K562 (cell line): ENCODE data around the gene RAMP2. TPM values are rescaled to one million over a fixed set of nuclear protein-coding genes. Genes with fewer than 3 reads are reported as not detected.

Source experiments
- CREB1 ChIP-seq, 2 experiments: sonication (generic) in 1 of 2; formaldehyde crosslinking in 1 of 2; IDR thresholded peaks; 2 replicates each; pipeline versions ENCODE4 v1.6.1 to v1.8.0; 2012 to 2022; ENCODE audit warnings: inconsistent platforms in 1 of 2, mild to moderate bottlenecking in 1 of 2, missing genetic modification reagents in 1 of 2, moderate library complexity in 1 of 2
- FOXJ3 ChIP-seq: sonication (generic); formaldehyde crosslinking; IDR thresholded peaks from 2 replicates; pipeline ENCODE4 v1.4.0; 2020; ENCODE audit warnings: mild to moderate bottlenecking, missing genetic modification reagents
- GATAD2A ChIP-seq: fragments of 450-650 bp; IDR thresholded peaks from 2 replicates; pipeline ENCODE4 v1.6.1; 2017
- L3MBTL2 ChIP-seq: fragments of 450-650 bp; IDR thresholded peaks from 2 replicates; pipeline ENCODE4 v1.6.1; 2016; ENCODE audit warnings: mild to moderate bottlenecking, moderate library complexity
- MIER1 ChIP-seq: fragments of 450-650 bp; IDR thresholded peaks from 2 replicates; pipeline ENCODE4 v1.6.1; 2016; ENCODE audit warnings: antibody characterized with exemption, mild to moderate bottlenecking, low read depth
- NR2C2 ChIP-seq, 2 experiments: fragments of 200-800 bp in 1 of 2; sonication (Bioruptor generic) in 1 of 2; sonication (generic) in 1 of 2; formaldehyde crosslinking in 1 of 2; IDR thresholded peaks; 2 replicates each; pipeline versions ENCODE4 v1.6.1 to v1.8.0; 2016 to 2022; ENCODE audit warnings: mild to moderate bottlenecking in 1 of 2, missing compliant biosample characterization in 1 of 2, missing genetic modification characterization in 1 of 2, missing genetic modification reagents in 1 of 2
- YY1 ChIP-seq, 3 experiments: IDR thresholded peaks; 2 replicates each; pipeline ENCODE4 v1.6.1; 2011; ENCODE audit warnings: low read length in 2 of 3, mild to moderate bottlenecking in 2 of 3, moderate library complexity in 2 of 3, borderline replicate concordance in 1 of 3, control low read depth in 1 of 3, low read depth in 1 of 3; ENCODE audit not compliant: insufficient read depth in 3 of 3, insufficient replicate concordance in 2 of 3, control insufficient read depth in 1 of 3, insufficient read length in 1 of 3; ENCODE audit errors: extremely low read depth in 1 of 3
- ZFP1 ChIP-seq: fragments of 450-650 bp; formaldehyde crosslinking; IDR thresholded peaks from 2 replicates; pipeline ENCODE4 v1.4.0; 2020; ENCODE audit warnings: mild to moderate bottlenecking, mixed read lengths
- ZNF165 ChIP-seq: fragments of 250-450 bp; sonication (Bioruptor Pico); IDR thresholded peaks from 2 replicates; pipeline ENCODE4 v1.4.0; 2020; ENCODE audit warnings: borderline replicate concordance
- ZNF347 ChIP-seq: fragments of 450-650 bp; formaldehyde crosslinking; IDR thresholded peaks from 2 replicates; pipeline ENCODE4 v1.4.0; 2020; ENCODE audit warnings: low read depth, mild to moderate bottlenecking, moderate library complexity
- ZNF586 ChIP-seq: fragments of 450-650 bp; formaldehyde crosslinking; conservative IDR thresholded peaks from 2 replicates; pipeline ENCODE4 v1.4.0; 2020; ENCODE audit warnings: mild to moderate bottlenecking, moderate library complexity
- ZNF668 ChIP-seq: fragments of 250-450 bp; sonication (Bioruptor Pico); IDR thresholded peaks from 2 replicates; pipeline ENCODE4 v1.8.0; 2022; ENCODE audit warnings: mild to moderate bottlenecking, inconsistent platforms
- polyA plus RNA-seq, 8 experiments: library from polyadenylated mRNA; depleted of rRNA in 4 of 8; stranded (reverse) in 5 of 8; unstranded in 3 of 8; fragments of >200 nt; fragmentation: Nextera tagmentation in 2 of 8; fragmentation: Illumina TruSeq in 1 of 8; extraction: Ambion mirVana in 2 of 8; extraction: Trizol in 1 of 8; gene quantifications; 2 replicates each; pipeline versions ENCODE4 v1.2.1 to v1.2.3, GENCODE V29; 2011 to 2014; ENCODE audit warnings: inconsistent platforms in 1 of 8, missing spikeins in 1 of 8
- total RNA-seq, 7 experiments: library from RNA; depleted of rRNA in 6 of 7; stranded (reverse); fragments of >200 nt in 6 of 7; fragmentation: Illumina TruSeq in 2 of 7; extraction: Trizol in 2 of 7; gene quantifications; 2 replicates each; pipeline versions ENCODE4 v1.2.1 to v1.2.3, GENCODE V29; 2011 to 2021; ENCODE audit warnings: low replicate concordance in 1 of 7
- TF ChIP-seq, protein P1 (sequence below): fragments of 450-650 bp; IDR thresholded peaks from 2 replicates; pipeline ENCODE4 v1.6.1; 2018; ENCODE audit warnings: mild to moderate bottlenecking, low read depth; ENCODE audit not compliant: partially characterized antibody
- TF ChIP-seq, protein P2 (sequence below): fragments of 250-450 bp; sonication (Bioruptor Pico); IDR thresholded peaks from 2 replicates; pipeline ENCODE4 v1.5.1; 2021; ENCODE audit warnings: mild to moderate bottlenecking
- TF ChIP-seq, protein P3 (sequence below): sonication (generic); formaldehyde crosslinking; IDR thresholded peaks from 2 replicates; pipeline ENCODE4 v1.8.0; 2023; ENCODE audit warnings: mild to moderate bottlenecking, missing genetic modification reagents
- TF ChIP-seq, protein P4 (sequence below): fragments of 250-450 bp; sonication (Bioruptor Pico); IDR thresholded peaks from 2 replicates; pipeline ENCODE4 v1.8.0; 2021; ENCODE audit warnings: mild to moderate bottlenecking, moderate library complexity
- TF ChIP-seq, protein P5 (sequence below): fragments of 250-450 bp; sonication (Bioruptor Pico); IDR thresholded peaks from 2 replicates; pipeline ENCODE4 v1.8.0; 2021; ENCODE audit warnings: moderate library complexity, mild to moderate bottlenecking, inconsistent platforms

RAMP2 gene
- total and polyA plus RNA-seq, 9 of the 15 experiments (the other 6 are each of a cell fraction or from before 2014, with no cell fraction given), result not detected

DNA sequence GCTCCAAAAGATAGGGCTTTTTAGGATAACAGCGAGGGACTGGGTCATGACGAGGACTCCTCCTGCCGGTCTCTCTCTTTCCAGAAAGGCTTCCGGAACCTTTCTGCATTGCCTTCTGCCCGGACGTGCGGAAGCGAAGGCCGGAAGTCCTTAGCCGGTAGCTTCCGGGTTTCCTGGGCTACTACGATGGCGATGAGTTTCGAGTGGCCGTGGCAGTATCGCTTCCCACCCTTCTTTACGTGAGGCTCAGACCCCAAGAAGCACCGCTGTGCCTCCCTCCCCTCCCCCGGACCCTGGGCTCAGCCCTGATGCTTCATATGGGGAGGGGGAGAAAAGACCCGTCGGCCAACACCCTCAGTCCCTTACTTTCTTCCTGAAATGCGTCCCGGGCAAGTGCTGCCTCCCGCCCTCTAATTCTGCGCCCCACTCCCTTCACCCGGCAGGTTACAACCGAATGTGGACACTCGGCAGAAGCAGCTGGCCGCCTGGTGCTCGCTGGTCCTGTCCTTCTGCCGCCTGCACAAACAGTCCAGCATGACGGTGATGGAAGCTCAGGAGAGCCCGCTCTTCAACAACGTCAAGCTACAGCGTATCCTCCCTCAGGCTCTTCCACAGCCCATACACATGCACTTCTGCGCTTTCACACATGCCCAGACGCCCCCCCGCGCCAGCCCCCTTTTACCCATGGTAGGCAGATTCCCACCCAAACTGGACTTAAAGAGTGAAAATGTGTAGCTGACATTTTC, 12.4 kb downstream of the RAMP2 start, which contains the start of gene VPS25 (continued):
- TF ChIP-seq, protein P1, sequence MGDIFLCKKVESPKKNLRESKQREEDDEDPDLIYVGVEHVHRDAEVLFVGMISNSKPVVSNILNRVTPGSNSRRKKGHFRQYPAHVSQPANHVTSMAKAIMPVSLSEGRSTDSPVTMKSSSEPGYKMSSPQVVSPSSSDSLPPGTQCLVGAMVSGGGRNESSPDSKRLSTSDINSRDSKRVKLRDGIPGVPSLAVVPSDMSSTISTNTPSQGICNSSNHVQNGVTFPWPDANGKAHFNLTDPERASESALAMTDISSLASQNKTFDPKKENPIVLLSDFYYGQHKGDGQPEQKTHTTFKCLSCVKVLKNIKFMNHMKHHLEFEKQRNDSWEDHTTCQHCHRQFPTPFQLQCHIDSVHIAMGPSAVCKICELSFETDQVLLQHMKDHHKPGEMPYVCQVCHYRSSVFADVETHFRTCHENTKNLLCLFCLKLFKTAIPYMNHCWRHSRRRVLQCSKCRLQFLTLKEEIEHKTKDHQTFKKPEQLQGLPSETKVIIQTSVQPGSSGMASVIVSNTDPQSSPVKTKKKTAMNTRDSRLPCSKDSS, result no peak
- TF ChIP-seq, protein P2, sequence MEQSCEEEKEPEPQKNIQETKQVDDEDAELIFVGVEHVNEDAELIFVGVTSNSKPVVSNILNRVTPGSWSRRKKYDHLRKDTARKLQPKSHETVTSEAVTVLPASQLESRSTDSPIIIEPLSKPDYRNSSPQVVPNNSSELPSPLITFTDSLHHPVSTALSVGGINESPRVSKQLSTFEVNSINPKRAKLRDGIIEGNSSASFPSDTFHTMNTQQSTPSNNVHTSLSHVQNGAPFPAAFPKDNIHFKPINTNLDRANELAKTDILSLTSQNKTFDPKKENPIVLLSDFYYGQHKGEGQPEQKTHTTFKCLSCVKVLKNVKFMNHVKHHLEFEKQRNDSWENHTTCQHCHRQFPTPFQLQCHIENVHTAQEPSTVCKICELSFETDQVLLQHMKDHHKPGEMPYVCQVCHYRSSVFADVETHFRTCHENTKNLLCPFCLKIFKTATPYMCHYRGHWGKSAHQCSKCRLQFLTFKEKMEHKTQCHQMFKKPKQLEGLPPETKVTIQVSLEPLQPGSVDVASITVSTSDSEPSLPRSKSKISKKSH (CRISPR knock-in tag), result no peak
- TF ChIP-seq GATAD2A, result no peak
- TF ChIP-seq, protein P3, sequence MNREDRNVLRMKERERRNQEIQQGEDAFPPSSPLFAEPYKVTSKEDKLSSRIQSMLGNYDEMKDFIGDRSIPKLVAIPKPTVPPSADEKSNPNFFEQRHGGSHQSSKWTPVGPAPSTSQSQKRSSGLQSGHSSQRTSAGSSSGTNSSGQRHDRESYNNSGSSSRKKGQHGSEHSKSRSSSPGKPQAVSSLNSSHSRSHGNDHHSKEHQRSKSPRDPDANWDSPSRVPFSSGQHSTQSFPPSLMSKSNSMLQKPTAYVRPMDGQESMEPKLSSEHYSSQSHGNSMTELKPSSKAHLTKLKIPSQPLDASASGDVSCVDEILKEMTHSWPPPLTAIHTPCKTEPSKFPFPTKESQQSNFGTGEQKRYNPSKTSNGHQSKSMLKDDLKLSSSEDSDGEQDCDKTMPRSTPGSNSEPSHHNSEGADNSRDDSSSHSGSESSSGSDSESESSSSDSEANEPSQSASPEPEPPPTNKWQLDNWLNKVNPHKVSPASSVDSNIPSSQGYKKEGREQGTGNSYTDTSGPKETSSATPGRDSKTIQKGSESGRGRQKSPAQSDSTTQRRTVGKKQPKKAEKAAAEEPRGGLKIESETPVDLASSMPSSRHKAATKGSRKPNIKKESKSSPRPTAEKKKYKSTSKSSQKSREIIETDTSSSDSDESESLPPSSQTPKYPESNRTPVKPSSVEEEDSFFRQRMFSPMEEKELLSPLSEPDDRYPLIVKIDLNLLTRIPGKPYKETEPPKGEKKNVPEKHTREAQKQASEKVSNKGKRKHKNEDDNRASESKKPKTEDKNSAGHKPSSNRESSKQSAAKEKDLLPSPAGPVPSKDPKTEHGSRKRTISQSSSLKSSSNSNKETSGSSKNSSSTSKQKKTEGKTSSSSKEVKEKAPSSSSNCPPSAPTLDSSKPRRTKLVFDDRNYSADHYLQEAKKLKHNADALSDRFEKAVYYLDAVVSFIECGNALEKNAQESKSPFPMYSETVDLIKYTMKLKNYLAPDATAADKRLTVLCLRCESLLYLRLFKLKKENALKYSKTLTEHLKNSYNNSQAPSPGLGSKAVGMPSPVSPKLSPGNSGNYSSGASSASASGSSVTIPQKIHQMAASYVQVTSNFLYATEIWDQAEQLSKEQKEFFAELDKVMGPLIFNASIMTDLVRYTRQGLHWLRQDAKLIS, result no peak
- TF ChIP-seq NR2C2 (CRISPR knock-in tag; IDR thresholded peaks at IDR 0.05), result no peak
- peak; percentile 93 for TF ChIP-seq NR2C2 (tag; IDR thresholded peaks at IDR 0.05)
- TF ChIP-seq, protein P4, sequence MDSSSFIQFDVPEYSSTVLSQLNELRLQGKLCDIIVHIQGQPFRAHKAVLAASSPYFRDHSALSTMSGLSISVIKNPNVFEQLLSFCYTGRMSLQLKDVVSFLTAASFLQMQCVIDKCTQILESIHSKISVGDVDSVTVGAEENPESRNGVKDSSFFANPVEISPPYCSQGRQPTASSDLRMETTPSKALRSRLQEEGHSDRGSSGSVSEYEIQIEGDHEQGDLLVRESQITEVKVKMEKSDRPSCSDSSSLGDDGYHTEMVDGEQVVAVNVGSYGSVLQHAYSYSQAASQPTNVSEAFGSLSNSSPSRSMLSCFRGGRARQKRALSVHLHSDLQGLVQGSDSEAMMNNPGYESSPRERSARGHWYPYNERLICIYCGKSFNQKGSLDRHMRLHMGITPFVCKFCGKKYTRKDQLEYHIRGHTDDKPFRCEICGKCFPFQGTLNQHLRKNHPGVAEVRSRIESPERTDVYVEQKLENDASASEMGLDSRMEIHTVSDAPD (CRISPR knock-in tag), result no peak
- TF ChIP-seq ZNF165 (CRISPR knock-in tag), result no peak
- TF ChIP-seq ZNF586 (CRISPR knock-in tag), result no peak
- TF ChIP-seq ZFP1 (CRISPR knock-in tag), result no peak
- peak in 2 of 3 experiments; percentile 77 to 87 for TF ChIP-seq YY1 (IDR thresholded peaks at IDR 0.05; ENCODE audit: borderline replicate concordance in 1 of 3, control insufficient read depth in 1 of 3, extremely low read depth in 1 of 3, insufficient read depth in 3 of 3, insufficient read length in 1 of 3, insufficient replicate concordance in 2 of 3, low read depth in 1 of 3, low read length in 2 of 3)
- TF ChIP-seq MIER1, result no peak
- TF ChIP-seq CREB1 (IDR thresholded peaks at IDR 0.05), result 0 out of 2 replicates have a peak, but pooled peaks have one; percentile 24
- 0 out of 2 replicates have a peak, but pooled peaks have one; percentile 31 for TF ChIP-seq CREB1 (CRISPR knock-in tag; IDR thresholded peaks at IDR 0.05)
- TF ChIP-seq L3MBTL2, result no peak; the same call in 1 of the 2 replicates
- no peak for TF ChIP-seq ZNF347
- TF ChIP-seq, protein P5, sequence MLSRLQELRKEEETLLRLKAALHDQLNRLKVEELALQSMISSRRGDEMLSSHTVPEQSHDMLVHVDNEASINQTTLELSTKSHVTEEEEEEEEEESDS (CRISPR knock-in tag), result no peak
- no peak for TF ChIP-seq FOXJ3 (CRISPR knock-in tag)
- TF ChIP-seq ZNF668 (CRISPR knock-in tag), result no peak
